GM12801 (cell line): ENCODE data around the gene B4GALT5.

Experiments used
- TF ChIP-seq, protein P1 (sequence below): IDR thresholded peaks from one replicate; pipeline ENCODE4 v1.5.1; 2011; ENCODE audit warnings: control low read depth; ENCODE audit not compliant: insufficient read length; ENCODE audit errors: extremely low read depth

B4GALT5 gene

DNA sequence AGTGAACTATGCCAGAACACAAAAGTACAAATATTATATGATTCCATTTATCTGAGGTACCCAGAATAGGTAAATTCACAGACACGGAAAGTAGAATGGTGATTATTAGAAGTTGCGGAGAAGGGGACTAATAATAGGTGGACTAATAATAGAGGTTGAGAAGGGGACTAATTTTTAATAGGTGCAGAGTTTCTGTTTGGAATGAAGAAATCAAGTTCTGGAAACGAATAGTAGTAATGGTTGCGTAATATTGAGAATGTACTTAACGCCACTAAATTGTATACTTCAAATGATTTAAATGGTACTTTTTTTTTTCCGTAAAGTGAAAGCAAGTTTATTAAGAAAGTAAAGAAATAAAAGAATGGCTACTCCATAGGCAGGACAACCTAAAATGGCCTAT lies 33.2 kb downstream of the B4GALT5 start:
- TF ChIP-seq, protein P1, sequence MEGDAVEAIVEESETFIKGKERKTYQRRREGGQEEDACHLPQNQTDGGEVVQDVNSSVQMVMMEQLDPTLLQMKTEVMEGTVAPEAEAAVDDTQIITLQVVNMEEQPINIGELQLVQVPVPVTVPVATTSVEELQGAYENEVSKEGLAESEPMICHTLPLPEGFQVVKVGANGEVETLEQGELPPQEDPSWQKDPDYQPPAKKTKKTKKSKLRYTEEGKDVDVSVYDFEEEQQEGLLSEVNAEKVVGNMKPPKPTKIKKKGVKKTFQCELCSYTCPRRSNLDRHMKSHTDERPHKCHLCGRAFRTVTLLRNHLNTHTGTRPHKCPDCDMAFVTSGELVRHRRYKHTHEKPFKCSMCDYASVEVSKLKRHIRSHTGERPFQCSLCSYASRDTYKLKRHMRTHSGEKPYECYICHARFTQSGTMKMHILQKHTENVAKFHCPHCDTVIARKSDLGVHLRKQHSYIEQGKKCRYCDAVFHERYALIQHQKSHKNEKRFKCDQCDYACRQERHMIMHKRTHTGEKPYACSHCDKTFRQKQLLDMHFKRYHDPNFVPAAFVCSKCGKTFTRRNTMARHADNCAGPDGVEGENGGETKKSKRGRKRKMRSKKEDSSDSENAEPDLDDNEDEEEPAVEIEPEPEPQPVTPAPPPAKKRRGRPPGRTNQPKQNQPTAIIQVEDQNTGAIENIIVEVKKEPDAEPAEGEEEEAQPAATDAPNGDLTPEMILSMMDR, result no peak

DNA sequence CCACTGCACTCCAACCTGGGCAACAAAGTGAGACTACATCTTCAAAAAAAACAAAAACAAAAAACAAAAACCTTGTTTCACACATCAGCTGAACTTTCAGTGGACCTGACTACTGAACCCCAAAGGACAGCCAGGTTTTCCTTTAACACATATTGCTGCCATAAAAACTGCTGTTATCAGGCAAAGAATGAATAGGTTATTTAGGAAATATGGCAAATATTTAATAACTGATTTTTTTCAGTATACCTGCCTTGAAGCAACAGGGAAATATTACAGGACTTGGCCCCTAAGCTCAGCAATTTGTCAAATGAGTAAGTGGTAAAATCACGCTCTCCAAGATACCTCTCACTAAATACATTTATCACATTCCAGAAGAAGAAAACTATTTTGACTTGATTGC lies 34.0 kb downstream of the B4GALT5 start:
- TF ChIP-seq, protein P1, result no peak

DNA sequence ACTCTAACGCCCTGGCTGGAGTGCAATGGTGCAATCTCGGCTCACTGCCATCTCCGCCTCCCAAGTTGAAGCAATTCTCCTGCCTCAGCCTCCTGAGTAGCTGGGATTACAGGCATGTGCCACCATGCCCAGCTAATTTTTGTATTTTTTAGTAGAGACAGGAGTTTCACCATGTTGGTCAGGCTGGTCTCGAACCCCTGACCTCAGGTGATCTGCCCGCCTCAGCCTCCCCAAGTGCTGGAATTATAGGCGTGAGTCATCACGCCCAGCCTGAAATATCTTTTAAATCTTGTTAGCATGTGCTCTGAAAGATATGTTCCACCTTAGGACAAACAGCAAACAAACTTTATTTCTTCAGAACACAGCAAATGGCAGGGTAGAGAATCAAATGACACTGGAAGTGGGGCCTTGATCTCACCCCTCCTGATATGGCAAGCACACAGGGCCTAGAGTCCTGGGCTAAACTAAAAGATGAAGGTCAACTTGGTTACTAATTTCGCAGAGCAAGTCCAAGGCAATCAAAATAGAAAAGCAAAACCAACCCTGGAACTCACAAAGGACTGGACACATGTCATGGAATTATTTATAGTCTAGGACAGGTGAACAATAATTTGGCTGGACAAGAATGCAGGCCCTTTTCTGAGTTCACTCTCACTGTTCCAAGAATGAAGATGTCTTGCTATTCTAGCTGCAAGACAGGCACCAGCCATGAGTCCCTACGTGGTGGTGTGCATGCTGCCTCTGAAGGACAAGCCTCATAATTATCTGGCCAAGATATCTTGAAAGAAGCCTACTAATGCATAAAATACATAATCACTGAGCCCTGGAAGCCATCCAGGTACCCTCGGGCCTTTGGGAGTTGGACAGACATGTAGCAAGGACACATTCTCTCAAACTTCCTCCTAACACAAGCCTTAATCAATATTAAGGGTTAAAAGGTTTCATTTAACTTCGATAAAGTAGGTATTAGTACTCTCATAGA lies 35.6 kb downstream of the B4GALT5 start:
- TF ChIP-seq, protein P1, result no peak

DNA sequence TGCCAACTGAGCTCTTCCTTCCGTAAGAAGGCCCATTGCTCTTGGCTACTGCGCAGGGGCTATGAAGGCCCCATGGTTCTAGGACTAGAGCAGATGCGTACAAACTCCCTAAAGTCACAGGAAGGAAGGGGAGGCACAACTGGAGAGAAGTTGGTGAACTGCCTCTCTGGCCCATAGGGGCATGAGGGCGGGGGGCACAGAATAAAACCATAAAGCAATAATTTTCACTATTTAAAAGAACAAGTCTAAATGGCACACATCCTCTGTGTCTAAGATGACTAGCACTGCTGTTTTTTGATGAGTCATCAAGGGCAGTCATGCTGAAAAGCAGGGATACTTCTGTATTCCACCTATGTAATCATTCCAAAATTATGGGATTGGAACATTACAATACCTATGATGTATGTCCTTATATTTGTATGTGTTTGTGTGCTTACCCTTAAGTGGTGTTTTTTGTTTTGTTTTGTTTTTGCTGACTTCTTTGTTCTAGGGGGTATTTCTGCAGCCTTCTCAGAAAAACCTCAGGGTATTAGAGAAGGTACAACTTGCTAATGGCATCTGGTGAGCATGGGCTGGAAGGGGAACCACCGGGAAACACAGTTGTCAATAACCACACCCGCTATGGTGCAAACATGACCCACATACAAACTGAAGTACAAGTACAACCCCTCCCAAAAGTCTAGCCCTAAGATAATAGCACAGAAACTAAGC lies 36.9 kb downstream of the B4GALT5 start:
- TF ChIP-seq, protein P1, result no peak

DNA sequence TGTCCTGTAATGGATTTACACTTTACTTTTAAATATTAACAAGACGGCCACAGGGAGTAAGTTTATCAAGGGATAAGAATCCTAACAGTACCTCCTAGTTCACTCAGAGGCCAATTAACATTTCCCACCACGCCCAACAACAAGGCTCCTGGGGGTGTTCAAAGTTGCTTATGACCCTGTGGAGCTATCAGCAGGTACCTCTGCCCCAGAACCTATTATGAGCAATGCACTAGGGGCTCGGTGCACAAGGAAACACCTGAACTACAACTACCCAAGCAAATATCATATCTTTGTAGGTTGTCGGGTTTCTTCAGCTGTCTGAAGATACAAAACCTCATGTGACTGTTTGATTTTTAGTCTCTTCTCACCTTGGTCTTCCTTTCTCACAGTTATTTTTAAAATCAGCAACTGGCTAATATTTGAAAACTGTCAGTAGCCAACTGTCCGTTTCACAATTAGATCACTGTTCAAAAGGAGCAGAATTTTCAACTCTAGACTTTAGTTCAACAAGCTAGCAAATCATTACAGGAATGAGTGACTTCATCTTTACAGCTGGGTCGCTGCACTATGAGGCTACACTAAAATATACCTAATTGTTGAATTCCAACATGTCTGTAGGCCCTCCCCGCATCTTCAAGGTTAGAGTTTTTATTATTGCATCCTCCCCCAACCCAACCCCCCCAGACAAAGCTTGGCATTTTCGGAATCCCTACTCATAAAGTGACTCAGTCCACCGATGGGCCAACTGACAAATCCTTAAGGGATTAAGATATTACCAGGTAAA lies 38.1 kb downstream of the B4GALT5 start:
- TF ChIP-seq, protein P1, result no peak

DNA sequence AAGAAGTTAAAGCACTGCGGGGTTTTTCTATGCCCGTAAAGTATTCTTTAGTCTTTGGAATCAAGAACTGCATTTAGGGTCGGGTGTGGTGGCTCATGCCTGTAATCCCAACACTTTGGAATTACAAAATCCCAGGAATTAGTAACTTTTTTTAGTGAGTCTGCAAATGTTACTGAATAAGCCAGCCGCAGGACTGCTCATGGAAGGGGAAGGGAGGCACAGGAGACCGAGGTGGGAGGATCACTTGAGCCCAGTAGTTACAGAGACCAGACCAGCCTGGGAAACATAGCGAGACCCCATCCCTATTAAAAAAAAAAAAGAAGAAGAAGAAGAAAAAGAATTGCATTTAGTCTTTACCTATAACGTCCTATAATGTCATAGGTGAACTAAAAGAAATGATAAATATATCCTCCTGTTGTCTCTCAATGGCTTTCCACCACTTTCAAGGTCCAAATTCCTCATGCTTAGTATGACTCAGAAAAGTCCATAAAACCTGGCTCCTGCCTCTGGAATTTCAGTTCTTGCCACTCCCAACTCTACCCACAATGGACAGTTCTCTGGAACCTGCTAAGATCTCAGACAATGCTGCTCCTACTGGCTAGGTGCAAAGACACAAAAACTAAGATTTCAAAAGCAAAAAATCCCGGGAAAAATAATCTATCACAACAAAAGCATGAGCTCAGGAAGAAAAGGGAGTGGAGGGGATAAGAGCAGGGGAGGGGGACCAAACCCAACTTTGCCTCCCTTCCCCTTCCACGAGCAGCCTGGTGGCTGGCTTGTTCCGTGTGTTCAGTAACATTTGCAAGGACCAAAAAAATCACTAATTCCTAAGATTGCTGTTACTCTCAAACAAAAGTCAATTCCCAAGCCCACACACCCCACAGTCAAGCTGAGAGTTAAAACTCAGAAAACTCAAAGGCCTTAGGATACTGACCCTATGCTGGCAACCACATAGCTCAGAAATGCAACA lies 39.0 kb downstream of the B4GALT5 start:
- TF ChIP-seq, protein P1, result no peak
